ENCODE measurements around the gene PGLYRP3.
"Not testable (repeated sequence)": the region's sequence is repeated elsewhere in the genome, so short reads cannot be mapped to it uniquely, and the experiment has no call there.

PGLYRP3 gene

GRCh38 chr1:153349363-153350320, 36.9 kb upstream of the PGLYRP3 start:
- H3K27ac ChIP-seq: no peak overlapping the region
- DNase-seq (ENCODE audit: low read depth, low spot score): no peak

GRCh38 chr1:153348511-153349362, 36.0 kb upstream of the PGLYRP3 start, which contains the start of gene PGLYRP4:
PGLYRP4 (minus strand) TSS chr1:153348841; CDS start chr1:153347932, 909 bp downstream.
- no peak within 1 kb of the TSS for H3K27ac ChIP-seq

GRCh38 chr1:153347856-153348255, 35.1 kb upstream of the PGLYRP3 start:
- H3K27ac ChIP-seq: no peak overlapping the region
- no peak for DNase-seq (ENCODE audit: low read depth, low spot score)

More at GRCh38 chr1:153348511-153349362, 36.0 kb upstream of the PGLYRP3 start, which contains the start of gene PGLYRP4:
- DNase-seq (ENCODE audit: low read depth, low spot score): no peak

GRCh38 chr1:153347049-153347448, 34.3 kb upstream of the PGLYRP3 start:
- not testable (repeated sequence) for DNase-seq (ENCODE audit: low read depth, low spot score)

GRCh38 chr1:153346077-153346723, 33.4 kb upstream of the PGLYRP3 start:
- no peak for DNase-seq (ENCODE audit: low read depth, low spot score)

More at GRCh38 chr1:153347049-153347448, 34.3 kb upstream of the PGLYRP3 start:
- H3K27ac ChIP-seq: not testable (repeated sequence)

GRCh38 chr1:153345187-153346076, 32.7 kb upstream of the PGLYRP3 start:
- no peak overlapping the region for H3K27ac ChIP-seq
- no peak for DNase-seq (ENCODE audit: low read depth, low spot score)

More at GRCh38 chr1:153346077-153346723, 33.4 kb upstream of the PGLYRP3 start:
- H3K27ac ChIP-seq: no peak overlapping the region

- no peak for DNase-seq (ENCODE audit: low read depth, low spot score)
- H3K27ac ChIP-seq: peak overlapping the region; percentile 37
These were observed 31.9 kb upstream of the PGLYRP3 start for GRCh38 chr1:153344718-153345025.

GRCh38 chr1:153343811-153344717, 31.3 kb upstream of the PGLYRP3 start:
- H3K27ac ChIP-seq: peak overlapping the region; percentile 37
- DNase-seq (ENCODE audit: low read depth, low spot score): no peak

GRCh38 chr1:153343040-153343681, 30.4 kb upstream of the PGLYRP3 start:
- H3K27ac ChIP-seq: peak overlapping the region; percentile 37
- no peak for DNase-seq (ENCODE audit: low read depth, low spot score)

GRCh38 chr1:153342178-153342577, 29.4 kb upstream of the PGLYRP3 start:
- DNase-seq (ENCODE audit: low read depth, low spot score): no peak

GRCh38 chr1:153341431-153341934, 28.7 kb upstream of the PGLYRP3 start:
- DNase-seq (ENCODE audit: low read depth, low spot score): no peak

More at GRCh38 chr1:153342178-153342577, 29.4 kb upstream of the PGLYRP3 start:
- no peak overlapping the region for H3K27ac ChIP-seq

GRCh38 chr1:153340356-153340755, 27.6 kb upstream of the PGLYRP3 start:
- no peak for DNase-seq (ENCODE audit: low read depth, low spot score)
- H3K27ac ChIP-seq: no peak overlapping the region

More at GRCh38 chr1:153341431-153341934, 28.7 kb upstream of the PGLYRP3 start:
- H3K27ac ChIP-seq: no peak overlapping the region

GRCh38 chr1:153339802-153340201, 27.1 kb upstream of the PGLYRP3 start:
- H3K27ac ChIP-seq: no peak overlapping the region
- no peak for DNase-seq (ENCODE audit: low read depth, low spot score)

- no peak overlapping the region for H3K27ac ChIP-seq
- no peak for DNase-seq (ENCODE audit: low read depth, low spot score)
These were observed 25.5 kb upstream of the PGLYRP3 start for GRCh38 chr1:153337980-153338853.

- DNase-seq (ENCODE audit: low read depth, low spot score): no peak
- H3K27ac ChIP-seq: no peak overlapping the region
These were observed 23.9 kb upstream of the PGLYRP3 start for GRCh38 chr1:153336650-153337049.

- H3K27ac ChIP-seq: no peak overlapping the region
- DNase-seq (ENCODE audit: low read depth, low spot score): no peak
These were observed 21.1 kb upstream of the PGLYRP3 start for GRCh38 chr1:153333902-153334301.

GRCh38 chr1:153324912-153325311, 12.2 kb upstream of the PGLYRP3 start:
- DNase-seq (ENCODE audit: low read depth, low spot score): no peak
- no peak overlapping the region for H3K27ac ChIP-seq
